GM21423 (cell line): Measurements from ENCODE around the gene CCL25.
A peak's percentile ranks its signal among the peaks of the same experiment; 100 is the strongest.
"Not testable (repeated sequence)": the region's sequence is repeated elsewhere in the genome, so short reads cannot be mapped to it uniquely, and the experiment has no call there.

Source experiments
- ATAC-seq: cut with Tn5 transposase; IDR thresholded peaks from one replicate; pipeline ENCODE4 v1.9.1; 2021; ENCODE audit warnings: mild to moderate bottlenecking, moderate library complexity; ENCODE audit not compliant: unreplicated experiment

The CCL25 gene

DNA sequence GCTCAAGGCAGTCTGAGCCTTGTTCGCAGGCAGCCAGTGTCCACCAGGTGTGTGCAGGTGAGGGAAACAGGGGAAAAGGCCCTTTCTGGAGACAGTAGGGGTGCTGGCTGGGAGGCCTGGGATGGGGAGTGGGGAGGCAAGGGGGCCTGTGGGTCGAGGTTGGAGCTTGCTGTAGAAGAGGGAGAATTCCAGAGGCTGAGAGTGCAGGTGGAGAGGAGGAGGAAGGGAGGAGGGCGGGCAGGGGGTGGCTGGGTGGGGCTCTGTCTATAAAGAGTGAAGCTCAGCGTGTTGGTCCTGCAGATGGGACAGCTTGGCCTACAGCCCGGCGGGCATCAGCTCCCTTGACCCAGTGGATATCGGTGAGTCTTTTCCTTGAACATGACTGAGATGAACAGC, at the start of gene CCL25:
CCL25 (plus strand) TSS at position 297 of the 396 bp plus-strand sequence. CDS start 290 bp downstream, outside the sequence.
- ATAC-seq, result no peak

GRCh38 chr19:8004001-8004400, 48.6 kb upstream of the CCL25 start:
- ATAC-seq, result no peak

GRCh38 chr19:8004723-8005513, 47.6 kb upstream of the CCL25 start:
- ATAC-seq, result peak; percentile 34

DNA sequence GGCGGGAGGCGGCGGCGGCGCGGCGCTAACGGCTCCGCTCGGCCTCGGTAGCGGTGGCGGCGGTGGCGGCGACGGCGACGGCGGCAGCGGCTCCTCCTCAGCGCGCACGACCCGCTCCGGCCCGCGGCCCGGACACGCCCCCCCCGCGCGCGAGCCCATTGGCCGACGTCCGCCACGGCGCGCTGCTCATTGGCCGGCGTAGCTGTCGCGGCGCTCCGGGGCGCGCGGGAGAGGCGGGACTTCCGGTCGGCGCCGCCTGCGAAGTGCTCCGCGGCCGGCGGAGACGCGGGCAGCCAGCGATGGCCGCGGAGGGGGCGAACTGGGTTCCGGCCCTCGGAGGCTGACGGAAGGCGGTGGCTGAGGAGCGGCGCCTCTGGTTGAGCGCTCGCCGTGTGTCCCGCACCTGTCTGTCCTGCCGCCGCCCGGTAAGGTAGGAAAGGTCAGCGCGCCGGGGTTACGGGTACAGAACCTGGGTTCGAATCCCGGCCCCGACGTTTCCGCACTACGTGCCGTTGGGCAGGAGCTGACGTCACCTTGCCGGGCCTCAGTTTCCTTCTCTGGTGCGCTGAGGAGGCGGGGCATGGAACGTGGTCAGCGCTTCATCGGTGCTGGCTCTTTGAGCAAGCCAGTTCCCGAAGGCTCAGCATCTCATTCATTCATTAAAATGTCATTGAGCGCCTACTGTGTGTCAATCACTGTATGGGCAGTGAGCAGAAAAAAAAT, 46.9 kb upstream of the CCL25 start, which contains the start of gene ELAVL1:
ELAVL1 (minus strand) TSS at position 108 of the 723 bp plus-strand sequence. CDS start 13,826 bp downstream, outside the sequence.
- peak; percentile 61 for ATAC-seq

GRCh38 chr19:8017808-8018207, 34.8 kb upstream of the CCL25 start:
- ATAC-seq, result no peak

GRCh38 chr19:8020681-8021080, 31.9 kb upstream of the CCL25 start:
- no peak for ATAC-seq

DNA sequence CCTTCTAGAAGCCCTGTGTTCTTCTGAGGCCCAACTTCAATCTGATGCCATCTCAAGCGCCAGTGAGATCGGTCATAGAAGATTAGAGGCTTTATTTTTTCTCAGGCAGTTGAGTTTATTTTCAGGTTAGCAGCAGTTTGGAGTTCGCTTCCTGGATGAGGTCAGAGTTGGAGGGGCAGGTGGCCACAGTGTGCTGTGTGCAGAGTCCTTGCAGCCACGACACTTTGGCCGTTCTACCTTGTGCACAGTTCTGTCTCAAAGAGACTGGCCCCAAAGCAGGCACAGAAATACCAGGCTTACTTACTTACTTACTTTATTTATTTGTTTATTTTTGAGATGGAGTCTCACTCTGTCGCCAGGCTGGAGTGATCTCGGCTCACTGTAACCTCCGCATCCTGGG, 31.2 kb upstream of the CCL25 start:
- ATAC-seq, result no peak

DNA sequence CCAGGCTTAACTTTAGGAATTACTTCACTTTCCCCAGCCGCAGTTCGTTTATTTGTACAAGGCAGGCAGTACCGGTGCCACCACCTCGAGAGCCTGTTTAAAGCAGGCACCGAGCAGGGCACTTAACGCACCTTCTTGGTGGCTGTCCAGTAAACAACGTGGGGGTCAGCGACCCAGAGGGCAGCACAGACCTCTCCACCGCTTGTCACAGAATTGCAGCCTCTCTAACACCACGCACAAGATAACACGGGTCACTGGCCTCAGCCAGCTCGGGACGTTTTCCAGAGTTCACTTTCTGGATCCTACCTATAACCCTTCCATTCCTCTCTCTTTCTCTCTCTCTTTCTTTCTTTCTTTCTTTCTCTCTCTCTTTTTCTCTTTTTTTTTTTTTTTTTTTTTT, 30.3 kb upstream of the CCL25 start:
- no peak for ATAC-seq

DNA sequence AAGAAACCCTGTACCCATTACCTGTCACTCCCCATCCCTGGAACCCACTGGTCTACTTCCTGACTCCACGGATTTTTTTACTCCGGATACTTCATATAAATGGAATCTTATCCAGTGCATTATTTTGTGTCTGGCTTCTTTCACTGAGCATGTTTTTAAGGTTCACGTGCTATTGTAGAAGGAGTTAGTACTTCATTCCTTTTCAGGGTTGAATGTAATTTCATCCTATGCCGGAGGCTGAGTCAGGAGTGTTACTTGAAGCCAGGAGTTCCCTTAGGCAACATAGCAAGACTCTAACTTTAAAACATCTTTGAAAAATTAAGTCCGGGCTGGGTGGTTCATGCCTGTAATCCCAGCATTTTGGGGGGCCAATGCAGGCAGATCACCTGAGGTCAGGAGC, 29.2 kb upstream of the CCL25 start:
- no peak for ATAC-seq

GRCh38 chr19:8024256-8024655, 28.3 kb upstream of the CCL25 start:
- not testable (repeated sequence) for ATAC-seq

- ATAC-seq, result no peak
Observed at GRCh38 chr19:8025316-8025715, 27.2 kb upstream of the CCL25 start.

DNA sequence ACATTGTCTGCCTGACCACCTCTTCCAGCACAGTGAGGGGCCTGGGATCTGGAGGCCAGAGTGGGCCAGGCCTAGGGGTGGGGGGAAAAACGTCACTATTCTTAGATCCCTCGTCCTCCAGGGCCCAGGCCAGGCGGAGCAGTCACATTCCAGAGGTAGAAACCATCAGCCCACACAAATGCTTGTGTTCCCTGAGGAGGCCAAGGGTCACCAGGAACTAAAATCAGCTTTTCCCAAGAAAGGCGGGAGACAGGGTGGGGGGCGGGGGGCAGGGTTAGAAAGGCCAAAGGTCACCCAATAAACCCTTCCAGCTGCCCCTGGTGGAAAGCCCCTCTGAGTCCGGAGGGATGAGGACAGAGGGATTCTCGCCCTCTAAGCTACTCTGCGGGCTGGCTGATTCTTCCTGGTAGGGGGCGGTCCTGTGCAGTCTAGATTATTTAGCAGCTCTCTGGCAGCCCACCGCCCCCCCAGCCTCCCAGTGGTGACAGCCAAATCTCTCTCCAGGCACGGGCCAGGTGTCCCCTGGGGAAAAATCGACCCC, 23.5 kb upstream of the CCL25 start:
- no peak for ATAC-seq

DNA sequence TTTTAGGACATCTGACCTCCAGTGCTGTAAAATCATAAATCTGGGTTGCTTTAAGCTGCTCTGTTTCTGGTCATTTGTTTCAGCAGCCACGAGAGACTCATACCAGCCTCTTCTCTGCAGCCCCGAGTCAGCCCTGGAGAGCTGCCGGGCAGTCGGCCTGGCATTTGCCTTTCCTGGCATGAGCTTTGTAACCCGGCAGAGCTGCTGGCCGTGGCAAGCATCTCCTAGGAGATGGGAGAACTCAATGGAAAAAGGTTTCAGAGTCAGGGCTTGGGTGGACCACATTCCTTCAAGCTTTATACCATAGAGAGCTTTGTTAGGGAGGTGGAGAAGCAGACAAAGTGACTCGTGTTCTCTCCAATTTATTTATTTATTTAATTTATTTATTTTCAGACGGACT, 21.6 kb upstream of the CCL25 start:
- ATAC-seq, result no peak

- not testable (repeated sequence) for ATAC-seq
Observed at GRCh38 chr19:8033287-8034177, 19.0 kb upstream of the CCL25 start.

- ATAC-seq, result no peak
Observed at GRCh38 chr19:8034178-8034525, 18.4 kb upstream of the CCL25 start.

- no peak for ATAC-seq
Observed at GRCh38 chr19:8036434-8037099, 16.0 kb upstream of the CCL25 start.

DNA sequence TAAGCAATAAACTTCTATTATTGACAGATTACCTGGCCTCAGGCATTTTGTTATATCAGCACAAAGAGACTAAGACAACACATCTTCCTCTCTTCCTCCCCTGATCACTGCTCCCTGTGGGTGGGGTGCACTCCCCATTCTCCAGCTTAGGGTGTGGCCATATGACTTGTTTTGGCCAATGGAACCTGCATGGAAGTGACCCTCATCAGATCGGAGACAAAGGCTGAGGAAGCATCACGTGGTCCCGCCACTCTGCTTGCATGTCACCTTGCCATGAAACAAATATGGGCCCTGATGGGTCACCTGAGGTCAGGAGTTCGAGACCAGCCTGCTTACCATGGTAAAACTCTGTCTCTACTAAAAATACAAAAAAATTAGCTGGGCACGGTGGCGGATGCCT, 13.7 kb upstream of the CCL25 start:
- no peak for ATAC-seq

GRCh38 chr19:8039231-8039630, 13.3 kb upstream of the CCL25 start:
- ATAC-seq, result no peak

- ATAC-seq, result no peak
Observed at GRCh38 chr19:8041531-8041931, 11.0 kb upstream of the CCL25 start.

GRCh38 chr19:8042900-8043299, 9.7 kb upstream of the CCL25 start:
- no peak for ATAC-seq
